Activated gamma-delta T cell treated with Interleukin-2 at 50 U/mL for 16 hours (primary cell): ENCODE results near the gene LGI4.
A peak's percentile ranks its signal among the peaks of the same experiment; 100 is the strongest.
"Not testable (repeated sequence)": the region's sequence is repeated elsewhere in the genome, so short reads cannot be mapped to it uniquely, and the experiment has no call there.

ENCODE experiments used
- DNase-seq: peaks from one replicate; pipeline ENCODE4 v3.0.0-alpha.2; 2020

The LGI4 gene

GRCh38 chr19:35105047-35105410 is 29.8 kb downstream of the LGI4 start:
- DNase-seq = no peak

GRCh38 chr19:35104361-35104760 is 30.5 kb downstream of the LGI4 start:
- no peak for DNase-seq

GRCh38 chr19:35103614-35104013 is 31.2 kb downstream of the LGI4 start:
- DNase-seq = not testable (repeated sequence)

- DNase-seq = not testable (repeated sequence)
These were observed 32.9 kb downstream of the LGI4 start for GRCh38 chr19:35101949-35102348.

- no peak for DNase-seq
These were observed 34.0 kb downstream of the LGI4 start for GRCh38 chr19:35100588-35101533.

GRCh38 chr19:35099897-35100275 is 35.0 kb downstream of the LGI4 start:
- DNase-seq = no peak

- no peak for DNase-seq
These were observed 35.5 kb downstream of the LGI4 start for GRCh38 chr19:35099155-35099896.

GRCh38 chr19:35098413-35099049 is 36.3 kb downstream of the LGI4 start:
- DNase-seq = no peak

- no peak for DNase-seq
These were observed 39.0 kb downstream of the LGI4 start for GRCh38 chr19:35095667-35096368.

GRCh38 chr19:35094656-35095055 is 40.2 kb downstream of the LGI4 start:
- no peak for DNase-seq

- DNase-seq = no peak
These were observed 40.8 kb downstream of the LGI4 start for GRCh38 chr19:35093941-35094647.

GRCh38 chr19:35093430-35093829 is 41.4 kb downstream of the LGI4 start:
- DNase-seq = no peak

- peak; percentile 32 for DNase-seq
These were observed 44.2 kb downstream of the LGI4 start for GRCh38 chr19:35090506-35091214.

GRCh38 chr19:35090160-35090505 is 44.7 kb downstream of the LGI4 start:
- DNase-seq = no peak

GRCh38 chr19:35089554-35089953 is 45.3 kb downstream of the LGI4 start:
- DNase-seq = no peak

- no peak for DNase-seq
These were observed 46.5 kb downstream of the LGI4 start for GRCh38 chr19:35088131-35088913.

GRCh38 chr19:35087393-35087792 is 47.5 kb downstream of the LGI4 start:
- no peak for DNase-seq

- no peak for DNase-seq
These were observed 48.4 kb downstream of the LGI4 start for GRCh38 chr19:35086455-35086854.

GRCh38 chr19:35085947-35086346 is 48.9 kb downstream of the LGI4 start:
- DNase-seq = no peak

GRCh38 chr19:35084509-35084762 is 50.4 kb downstream of the LGI4 start:
- no peak for DNase-seq
